NCI-H1694 treated with DMSO at 0.1 percent for 48 hours (cell line): ENCODE data around the gene GRAMD1A.
A peak's percentile ranks its signal among the peaks of the same experiment; 100 is the strongest.
"Not testable (repeated sequence)": the region's sequence is repeated elsewhere in the genome, so short reads cannot be mapped to it uniquely, and the experiment has no call there.

Experiments
- DNase-seq: peaks from one replicate; lab custom pipeline; 2025; lab: John Stamatoyannopoulos, UW

The GRAMD1A gene

DNA sequence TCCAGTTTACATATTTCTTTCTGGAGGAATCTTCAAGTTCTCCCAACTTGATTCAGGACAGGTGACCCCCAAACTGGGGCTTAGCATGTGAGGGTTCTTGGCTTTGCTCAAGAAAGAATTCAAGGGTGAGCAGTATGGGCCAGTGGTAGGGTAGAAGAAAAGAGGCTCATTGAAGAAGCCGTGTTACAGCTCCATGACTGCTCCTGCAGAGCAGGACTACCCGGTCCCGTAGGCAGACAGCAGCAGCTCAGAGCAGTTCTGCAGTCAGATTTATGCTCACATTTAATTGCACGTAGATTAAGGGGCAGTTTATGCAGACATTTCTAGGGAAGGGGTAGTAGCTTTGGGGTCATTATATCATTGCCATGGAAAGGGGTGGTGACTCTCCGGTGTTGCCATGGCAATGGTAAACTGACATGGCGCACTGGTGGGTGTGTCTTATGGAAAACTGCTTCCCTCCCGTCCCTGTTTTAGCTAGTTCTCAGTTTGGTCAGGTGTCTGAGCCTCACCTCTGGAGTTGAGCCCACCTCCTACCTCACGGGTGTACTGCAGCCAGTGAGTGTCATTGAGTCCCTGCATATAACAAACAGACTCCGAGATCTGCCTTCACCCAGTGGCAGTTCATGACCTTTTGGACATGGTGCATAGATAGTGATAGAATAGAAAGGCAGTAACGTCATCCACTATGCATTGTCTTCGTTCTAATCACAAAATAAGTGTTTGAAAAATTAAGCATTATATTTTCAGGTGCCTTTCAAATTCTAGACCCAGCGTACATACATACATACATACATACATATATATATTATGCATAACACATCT lies 20.1 kb upstream of the GRAMD1A start:
- DNase-seq, result no peak

DNA sequence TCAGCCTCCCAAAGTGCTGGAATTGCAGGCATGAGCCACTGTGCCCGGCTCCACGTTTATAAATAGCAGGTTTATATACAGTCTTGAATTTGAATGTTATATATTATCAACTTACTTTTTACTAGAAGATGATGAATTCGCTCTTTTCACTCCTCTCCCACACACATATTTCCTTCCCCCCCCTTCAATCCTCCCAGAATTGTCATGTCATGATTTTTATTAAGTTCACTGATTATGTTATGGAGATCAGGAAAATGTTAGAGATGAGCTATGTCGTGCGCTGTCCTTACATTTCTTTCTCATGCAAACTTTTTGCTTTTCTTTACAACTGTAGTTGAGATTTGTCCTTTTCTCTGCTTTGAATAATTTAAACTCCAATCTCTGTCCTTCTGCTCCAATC lies 17.8 kb upstream of the GRAMD1A start:
- no peak for DNase-seq

DNA sequence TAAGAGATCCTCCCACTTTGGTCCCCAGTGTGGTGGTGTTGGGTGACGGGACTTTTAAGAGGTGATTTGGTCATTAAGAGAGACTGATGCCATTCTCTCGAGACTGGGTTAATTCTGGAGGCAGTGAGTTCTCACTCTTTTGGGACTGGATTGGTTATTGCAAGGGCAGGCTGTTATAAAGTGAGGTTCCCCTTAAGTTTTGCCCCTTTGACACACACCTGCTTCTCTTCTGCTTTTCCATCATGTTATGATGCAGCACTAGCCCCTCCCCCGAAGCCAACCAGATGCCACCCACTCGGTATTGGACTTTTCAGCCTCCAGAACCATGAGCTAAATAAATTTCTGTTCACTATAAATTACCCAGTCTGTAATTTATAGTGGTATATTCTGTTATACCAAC lies 16.3 kb upstream of the GRAMD1A start:
- no peak for DNase-seq

DNA sequence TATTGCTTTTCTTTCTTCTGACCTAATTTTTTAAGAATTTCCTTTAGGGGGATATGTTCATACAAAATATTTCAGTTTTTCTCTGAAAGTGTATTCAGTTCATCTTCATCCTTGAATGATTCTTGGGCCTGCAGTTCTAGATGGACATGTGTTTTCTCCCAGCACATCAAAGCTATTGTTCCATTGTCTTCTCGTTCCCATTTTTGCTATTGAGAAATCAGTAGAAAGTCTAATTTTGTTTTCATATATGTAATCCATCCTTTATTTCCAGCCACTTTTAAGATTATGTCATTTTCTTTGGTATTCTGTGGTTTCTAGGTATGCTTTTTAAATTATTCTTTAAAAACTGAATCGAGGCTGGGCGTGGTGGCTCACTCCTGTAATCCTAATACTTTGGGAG lies 15.8 kb upstream of the GRAMD1A start:
- no peak for DNase-seq

DNA sequence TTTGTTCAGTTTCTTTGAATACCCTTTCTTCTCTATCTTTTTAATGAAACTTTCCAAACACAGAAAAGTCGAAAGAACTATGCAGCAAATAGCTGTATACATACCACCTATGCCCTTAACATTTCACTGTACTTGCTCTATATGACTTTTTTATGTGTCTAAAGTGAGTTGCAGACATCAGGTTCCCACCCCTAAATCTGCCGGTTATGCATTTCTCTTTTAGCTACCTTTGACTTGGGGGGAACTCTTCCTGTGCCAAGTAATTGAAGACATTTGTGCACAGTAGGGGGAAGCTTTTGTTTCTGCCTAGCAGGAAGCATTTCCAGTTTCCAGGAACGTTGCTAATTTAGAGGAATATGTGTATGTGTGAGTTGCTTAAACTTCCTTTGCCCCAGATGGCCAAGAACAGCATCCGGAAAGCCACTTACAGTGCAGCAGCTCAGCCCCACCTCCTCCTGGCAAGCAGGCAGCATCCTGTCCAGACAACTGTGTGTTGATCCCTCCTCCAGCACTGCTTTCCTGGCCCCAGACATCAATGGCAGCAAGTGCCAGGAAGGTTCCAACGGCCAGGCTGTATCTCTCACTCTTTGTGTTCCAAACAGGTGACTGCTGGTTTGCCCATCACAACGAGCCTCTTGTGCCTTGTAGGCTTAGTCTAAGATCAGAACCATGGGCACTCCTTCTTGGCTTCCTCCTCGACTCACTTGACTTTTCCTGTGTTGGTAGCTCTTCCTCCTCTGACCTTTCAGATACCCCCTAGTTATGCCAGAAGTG lies 14.7 kb upstream of the GRAMD1A start:
- DNase-seq, result no peak

DNA sequence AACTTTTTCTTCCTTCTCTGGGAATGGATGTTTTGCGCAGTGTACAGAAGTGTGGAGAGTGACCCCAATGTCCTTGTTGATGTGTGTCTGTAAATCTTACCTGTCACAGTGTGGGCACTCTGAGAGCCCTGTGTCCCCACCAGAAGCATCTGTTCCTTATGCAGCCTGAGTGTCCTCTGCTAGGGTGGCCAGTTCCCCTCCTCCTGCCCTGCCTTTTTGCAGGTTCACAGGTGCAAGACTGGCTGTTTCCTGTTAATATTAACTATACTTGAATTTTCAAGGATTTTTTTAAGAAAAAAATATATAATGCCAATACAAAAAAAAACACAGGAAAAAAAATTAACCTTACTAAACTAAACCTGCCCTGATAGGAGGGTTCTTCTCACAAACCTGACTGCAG lies 12.0 kb upstream of the GRAMD1A start:
- no peak for DNase-seq

DNA sequence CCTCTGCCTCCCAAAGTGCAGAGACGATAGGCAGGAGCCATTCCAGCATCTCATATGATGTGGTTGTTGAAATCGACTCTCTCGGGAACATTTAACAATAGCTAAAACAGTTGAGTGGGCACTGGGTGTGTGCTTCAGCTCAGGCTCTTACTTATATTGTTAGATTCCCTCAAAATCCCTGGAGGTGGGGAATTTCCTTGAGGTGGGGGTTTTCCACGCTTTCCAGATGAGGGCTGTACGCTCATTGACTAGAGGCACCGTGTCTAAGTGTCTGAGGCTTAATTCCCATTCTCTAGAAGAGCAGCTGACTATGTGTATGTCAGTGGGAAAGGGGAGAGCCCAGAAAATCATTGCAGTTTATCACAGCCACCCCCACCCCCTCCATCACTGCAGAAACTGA lies 10.8 kb upstream of the GRAMD1A start:
- DNase-seq, result no peak

DNA sequence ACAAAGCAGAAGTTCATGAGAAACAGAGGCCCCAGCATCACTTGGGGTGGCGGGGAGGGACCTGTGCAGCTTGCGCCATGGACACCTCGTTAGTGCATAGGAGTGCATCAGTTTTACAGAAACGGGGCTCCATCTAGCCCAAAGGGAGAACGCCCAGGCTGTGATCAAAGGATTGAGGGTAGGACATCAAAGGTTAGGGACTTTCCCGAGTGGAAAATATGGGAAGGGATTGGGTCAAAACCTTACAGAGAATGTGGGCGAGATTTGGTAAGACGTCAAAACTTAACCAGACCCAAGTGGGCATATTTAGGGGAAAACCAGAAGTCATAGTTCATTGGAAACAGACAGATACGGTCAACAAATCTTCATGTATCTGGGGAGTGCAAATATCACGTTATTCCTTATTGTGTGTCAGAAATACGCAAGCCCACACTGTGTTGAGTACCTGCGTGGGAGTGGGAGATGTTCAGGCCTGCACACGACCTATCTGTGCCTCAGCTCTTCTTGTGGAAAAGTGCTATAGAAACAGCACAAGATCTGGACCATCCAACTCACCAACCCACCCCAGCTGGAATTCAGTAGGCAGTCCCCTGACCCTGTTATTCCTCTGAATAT lies 9.4 kb upstream of the GRAMD1A start:
- no peak for DNase-seq

DNA sequence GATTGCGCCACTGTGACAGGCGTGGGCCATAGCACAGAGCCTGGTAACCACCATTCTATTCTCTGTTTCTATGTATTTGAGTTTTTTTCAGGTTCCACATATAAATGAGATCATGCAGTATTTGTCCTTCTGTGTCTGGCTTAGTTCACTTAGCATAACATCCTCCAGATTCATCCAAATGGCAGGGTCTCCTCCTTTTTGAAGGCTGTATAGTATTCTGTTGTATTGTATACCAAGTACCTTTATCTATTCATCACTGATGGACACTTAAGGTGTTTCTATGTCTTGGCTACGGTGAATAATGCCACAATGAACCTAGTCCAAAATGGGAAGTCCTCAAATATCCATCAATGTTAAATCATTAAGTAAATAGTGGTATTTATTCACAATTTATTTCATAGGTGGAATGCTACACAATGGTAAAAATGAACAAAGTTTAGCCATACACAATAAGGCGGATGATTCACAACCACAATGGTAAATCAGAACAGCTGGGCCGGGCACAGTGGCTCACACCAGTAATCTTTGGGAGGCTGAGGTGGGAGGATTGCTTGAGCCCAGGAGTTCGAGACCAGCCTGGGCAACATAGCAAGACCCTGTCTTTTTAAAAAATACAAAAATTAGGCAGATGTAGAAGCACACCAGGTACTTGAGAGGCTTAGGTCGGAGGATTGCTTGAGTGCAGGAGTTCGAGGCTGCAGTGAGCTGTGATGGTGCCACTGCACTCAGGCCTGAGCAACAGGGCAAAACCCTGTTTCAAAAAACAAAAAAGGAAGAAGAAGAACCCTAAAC lies 8.4 kb upstream of the GRAMD1A start:
- DNase-seq, result no peak

DNA sequence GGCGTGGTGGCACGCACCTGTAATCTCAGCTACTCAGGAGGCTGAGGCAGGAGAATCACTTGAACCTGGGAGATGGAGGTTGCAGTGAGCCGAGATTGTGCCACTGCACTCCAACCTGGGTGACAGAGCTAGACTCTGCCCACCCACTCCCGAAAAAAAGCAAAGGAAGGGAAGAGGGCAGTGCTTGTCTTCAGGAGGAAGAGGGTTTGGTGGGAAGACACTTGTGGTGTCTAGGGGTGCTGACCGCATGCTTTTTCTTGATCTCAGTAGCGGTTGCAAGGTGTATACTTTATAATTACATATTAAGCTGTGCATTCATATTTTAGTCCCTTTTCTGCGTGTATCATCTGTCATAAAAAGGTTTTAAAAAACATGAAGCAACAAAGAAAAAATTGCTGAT lies 7.5 kb upstream of the GRAMD1A start:
- not testable (repeated sequence) for DNase-seq

DNA sequence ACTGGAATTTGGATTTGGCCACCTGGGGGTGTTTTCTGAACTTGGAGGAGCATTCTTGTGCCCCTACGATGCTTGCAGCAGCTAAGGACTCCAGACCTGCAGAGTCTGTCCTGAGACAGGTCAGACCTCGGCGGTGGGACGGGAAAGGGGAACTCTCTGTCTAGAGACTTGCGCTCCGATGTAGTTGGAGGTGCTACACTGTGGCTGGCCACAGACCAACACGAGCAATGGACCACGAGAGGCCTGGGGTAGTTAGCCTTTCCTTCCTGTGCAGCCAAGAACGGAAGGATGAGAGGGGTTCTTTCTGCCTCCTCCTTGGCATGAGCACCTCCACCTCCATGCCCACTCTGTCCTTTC lies 5.9 kb upstream of the GRAMD1A start:
- DNase-seq, result no peak

DNA sequence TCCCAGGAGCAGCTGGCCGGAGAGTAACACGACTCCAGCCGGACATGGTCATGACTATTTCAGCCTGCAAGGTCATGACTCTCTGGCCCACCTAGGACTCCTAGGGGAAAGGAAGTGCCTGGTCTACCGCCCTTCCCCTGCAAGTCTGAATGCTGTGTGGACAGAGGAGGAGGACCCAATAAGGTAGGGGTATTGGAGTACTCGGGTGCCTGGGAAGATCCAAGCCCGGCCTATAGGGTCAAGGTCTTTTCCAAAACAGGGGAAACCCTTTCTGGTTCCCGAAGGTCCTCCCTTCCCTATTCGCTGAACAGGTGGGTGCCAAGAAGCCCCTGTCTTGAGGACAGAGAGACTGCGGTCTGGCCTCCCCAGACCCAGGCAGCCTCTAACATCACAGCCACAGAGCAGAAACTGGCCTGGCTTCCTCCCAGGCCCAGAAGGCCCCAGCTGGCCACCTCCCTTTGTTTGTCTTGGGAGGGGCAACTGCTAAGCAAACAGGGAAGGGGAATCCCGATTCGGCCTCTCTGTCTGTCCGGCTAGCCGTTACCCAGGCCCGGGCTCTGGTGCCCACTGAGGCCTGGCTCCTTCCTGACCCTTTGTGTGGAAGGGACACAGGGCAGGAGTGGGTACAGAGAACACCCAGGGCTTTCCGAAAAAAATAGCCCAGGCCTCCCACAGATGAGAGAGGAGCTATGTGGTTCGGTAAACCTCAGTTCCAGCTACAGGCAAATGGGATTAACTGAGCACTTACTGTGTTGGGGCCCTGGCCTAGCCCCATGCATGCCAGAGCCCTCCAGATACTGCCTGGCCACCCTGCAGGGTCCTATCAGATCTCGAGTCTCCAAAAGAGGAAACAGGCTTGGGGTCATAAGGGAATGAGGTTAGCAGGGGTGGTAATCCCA lies 5.2 kb upstream of the GRAMD1A start:
- no peak for DNase-seq

DNA sequence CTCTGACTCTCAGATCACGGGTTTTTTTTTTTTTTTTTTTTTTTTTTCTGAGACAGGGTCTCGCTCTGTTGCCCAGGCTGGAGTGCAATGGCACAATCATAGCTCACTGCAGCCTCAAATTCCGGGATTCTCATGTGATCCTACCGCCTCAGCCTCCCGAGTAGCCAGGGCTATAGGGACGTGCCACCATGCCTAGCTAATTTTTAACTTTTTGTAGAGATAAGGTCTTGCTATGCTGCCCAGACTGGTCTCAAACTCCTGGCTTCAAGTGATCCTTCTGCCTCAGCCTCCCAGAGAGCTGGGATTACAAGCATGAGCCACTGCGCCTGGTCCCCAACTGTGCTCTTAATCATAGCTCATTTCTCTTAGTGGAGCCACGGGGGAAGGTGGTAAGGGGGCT lies 4.6 kb upstream of the GRAMD1A start:
- DNase-seq, result no peak

DNA sequence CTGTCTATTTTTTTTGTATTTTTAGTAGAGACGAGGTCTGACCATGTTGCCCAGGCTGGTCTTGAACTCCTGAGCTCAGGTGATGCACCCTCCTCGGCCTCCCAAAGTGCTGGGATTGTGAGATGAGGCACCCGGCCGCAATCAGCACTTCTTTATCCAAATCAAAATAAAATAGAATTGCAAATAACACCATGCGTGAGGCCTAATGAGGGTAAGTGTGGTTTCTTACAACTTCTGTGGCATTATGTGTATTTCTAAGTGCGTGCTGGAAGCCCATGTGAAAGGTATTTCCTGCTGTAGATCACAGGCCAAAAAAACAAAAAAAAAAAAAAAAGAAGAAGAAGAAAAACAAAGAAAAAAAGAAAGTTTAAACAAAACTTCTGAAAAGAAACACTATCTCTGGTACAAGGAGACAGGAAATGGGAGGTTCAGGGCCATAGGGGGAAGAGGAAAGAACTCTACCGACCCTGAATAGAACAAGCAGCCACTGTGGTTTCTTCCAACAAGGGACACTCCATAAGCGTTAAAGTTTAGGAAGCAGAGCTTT lies 3.0 kb upstream of the GRAMD1A start:
- no peak for DNase-seq

DNA sequence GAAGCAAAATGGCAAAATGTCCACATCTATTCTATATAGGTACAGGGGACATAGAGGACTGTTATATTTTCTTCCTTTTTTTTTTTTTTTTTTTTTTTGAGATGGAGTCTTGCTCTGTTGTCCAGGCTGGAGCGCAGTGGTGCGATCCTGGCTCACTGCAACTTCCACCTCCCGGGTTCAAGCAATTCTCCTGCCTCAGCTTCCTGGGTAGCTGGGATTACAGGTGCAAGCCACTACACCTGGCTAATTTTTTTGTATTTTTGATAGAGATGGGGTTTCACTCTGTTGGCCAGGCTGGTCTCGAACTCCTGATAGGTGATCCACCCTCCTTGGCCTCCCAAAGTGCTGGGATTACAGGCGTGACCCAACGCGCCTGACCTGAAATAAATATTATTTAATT lies 1.9 kb upstream of the GRAMD1A start:
- DNase-seq, result not testable (repeated sequence)

DNA sequence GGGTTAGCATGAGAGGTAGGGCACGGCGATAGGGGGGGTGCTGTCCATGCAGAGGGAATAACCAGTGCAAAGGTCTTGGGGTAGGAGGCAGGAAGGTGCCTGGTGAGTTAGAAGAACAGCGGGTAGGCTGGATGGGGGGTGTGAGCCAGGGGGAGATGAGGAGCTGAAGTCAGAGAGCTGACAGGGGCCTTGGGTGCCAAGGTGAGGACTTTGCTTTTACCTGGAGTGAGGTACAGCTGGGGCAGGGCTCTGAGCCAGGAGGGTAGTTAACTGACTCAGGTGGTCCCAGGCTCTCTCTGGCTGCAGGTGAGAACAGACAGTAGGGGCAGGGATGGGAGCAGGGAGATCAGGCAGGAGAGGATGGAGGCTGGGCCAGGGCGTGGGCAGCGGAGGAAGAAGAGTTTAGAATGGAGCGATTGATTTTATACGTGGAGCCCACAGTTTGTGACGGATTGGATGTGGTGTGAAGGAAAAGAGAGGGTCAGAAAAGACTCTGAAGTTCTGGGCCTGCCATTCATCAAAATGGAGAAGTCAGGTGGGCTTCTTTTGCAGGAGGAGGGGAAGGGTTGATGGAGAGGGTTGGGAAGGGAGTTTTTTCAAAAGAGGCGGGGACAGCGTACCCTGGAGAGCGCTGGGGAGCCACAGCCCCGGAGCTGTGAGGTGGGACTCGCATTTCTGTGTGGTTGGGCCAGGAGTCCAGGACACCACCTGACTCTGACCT lies 1.2 kb upstream of the GRAMD1A start:
- no peak for DNase-seq

DNA sequence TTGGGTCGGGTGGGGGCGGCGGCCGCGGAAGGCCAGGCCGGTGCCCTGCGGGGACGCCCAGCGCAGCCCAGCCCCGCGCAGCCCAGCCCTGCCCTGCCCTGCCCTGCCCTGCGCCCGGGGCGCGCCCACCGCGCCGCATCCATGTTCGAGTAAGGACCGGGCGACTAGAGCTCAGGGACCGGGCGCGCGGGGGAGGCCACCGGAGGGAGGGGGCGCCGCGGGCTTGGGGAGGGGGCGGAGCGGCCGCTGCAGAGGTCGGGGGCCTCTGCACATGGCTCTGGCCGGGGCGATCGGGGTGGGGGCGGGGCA lies 169 bp downstream of the GRAMD1A start:
- no peak for DNase-seq

DNA sequence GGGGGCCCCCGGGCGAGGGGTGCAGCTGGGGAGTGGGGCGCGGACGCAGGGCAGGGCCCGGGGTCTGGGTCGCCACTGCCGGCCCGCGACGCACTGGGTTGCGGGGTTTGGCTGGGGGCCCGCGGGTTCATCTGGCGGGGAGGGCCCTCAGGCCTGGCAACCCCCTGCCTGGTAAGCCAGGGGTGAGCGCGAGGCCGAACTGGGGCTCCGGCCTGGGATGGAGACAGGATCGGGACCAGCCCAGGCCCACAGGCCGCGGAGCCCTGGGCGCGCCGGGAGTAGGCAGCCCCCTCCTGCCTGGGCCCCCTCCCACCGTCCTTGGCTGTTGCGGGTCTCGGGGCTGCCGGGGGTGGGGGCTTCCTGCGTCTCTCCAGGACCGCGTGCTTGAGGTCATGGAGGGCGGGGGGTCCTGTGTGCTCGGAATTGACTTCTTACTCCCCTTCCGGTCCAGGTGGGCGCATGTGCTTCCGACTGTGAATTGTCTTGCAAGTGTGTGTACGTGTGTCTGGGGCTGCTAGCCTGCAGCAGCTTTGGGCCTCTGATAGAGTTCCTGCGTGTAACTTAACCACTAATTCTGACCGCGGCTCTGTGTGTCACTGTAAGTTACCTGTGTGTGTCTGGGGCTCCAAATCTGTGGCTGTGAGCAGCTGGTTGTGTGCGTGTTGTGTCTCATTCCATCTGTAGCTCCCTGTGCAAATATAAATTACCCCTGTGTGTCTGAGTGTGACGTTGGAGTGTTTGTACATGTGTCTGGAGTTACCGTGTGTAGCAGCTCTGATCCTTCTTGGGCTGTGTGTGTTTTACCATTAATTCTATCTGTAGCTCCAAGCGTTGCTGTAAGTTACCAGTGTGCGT lies 751 bp downstream of the GRAMD1A start:
- peak; percentile 44 for DNase-seq

DNA sequence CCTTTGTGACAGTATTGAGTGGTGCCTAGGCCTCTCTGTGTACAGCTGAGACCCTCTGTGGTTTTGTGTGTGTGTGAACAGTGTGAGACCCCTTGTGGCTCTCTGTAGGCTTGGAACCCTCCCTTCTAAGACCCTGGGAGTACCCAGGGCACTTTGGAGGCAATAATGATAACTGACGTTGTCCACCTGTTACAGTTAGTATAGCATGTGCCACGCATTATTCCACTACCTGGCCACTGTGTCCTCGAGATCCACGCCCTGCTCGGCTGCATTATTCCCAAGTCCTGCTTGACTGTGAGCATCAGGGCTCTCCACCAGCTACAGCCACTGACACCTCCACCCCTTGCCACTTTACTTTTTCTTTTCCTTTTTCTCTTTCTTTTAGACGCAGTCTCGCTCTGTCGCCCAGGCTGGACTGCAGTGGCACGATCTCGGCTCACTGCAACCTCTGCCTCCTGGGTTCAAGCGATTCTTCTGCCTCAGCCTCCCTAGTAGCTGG lies 2.0 kb downstream of the GRAMD1A start:
- no peak for DNase-seq
